ENCODE measurements around the gene SRSF10. TPM values are rescaled to one million over a fixed set of nuclear protein-coding genes. Genes with fewer than 3 reads are reported as not detected.

The SRSF10 gene
- total RNA-seq, 1 donor from 2014 or later = 117 TPM

Small RNA genes lying within 50 kb of the gene (small RNA-seq; reads per million reads assigned to genes)
- gene MIR378F (ENCODE audit: low replicate concordance) = not detected

Other genes starting within 250 kb of the SRSF10 start
- 19.5 TPM for gene ELOA, start 236.9 kb downstream of the SRSF10 start, total RNA-seq
- gene PITHD1, start 201.9 kb downstream of the SRSF10 start, total RNA-seq = 57.6 TPM
- 27.8 TPM for gene LYPLA2, start 189.2 kb downstream of the SRSF10 start, total RNA-seq
- 8.3 TPM for gene GALE, start 179.6 kb downstream of the SRSF10 start, total RNA-seq
- gene HMGCL, start 154.9 kb downstream of the SRSF10 start, total RNA-seq = 27.3 TPM
- gene FUCA1, start 112.0 kb downstream of the SRSF10 start, total RNA-seq = 20.0 TPM
- gene CNR2, start 67.0 kb downstream of the SRSF10 start, total RNA-seq = 0.10 TPM
- gene PNRC2, start 20.5 kb downstream of the SRSF10 start, total RNA-seq = 165 TPM
- 32.7 TPM for gene MYOM3, start 131.8 kb upstream of the SRSF10 start, total RNA-seq
- 5.0 TPM for gene IL22RA1, start 162.8 kb upstream of the SRSF10 start, total RNA-seq
- 3.4 TPM for gene IFNLR1, start 207.0 kb upstream of the SRSF10 start, total RNA-seq